Measurements from ENCODE around the gene KIAA0232.
"Not testable (repeated sequence)": the region's sequence is repeated elsewhere in the genome, so short reads cannot be mapped to it uniquely, and the experiment has no call there.

Gene KIAA0232

GRCh38 chr4:6888506-6889071 lies 106.1 kb downstream of the KIAA0232 start:
- no peak for DNase-seq
- Histone ChIP-seq H3K27me3 (no peaks in the 10 kb centered on the region), H3K4me1 (peaks cover 0 to 25% (median 19%) of the 10 kb centered on the region in 4 donors), H3K27ac (no peak overlapping the region), H3K4me3 (no peak overlapping the region), H3K36me3 (peaks cover 0 to 2% (median 2%) of the 10 kb centered on the region in 3 donors), H3K9me3 (no peaks in the 10 kb centered on the region)
- no peak for TF ChIP-seq CTCF (IDR thresholded peaks at IDR 0.05)
- intact Hi-C loops (cut with DNase I; ENCODE audit: low total_unique reads), result no loop called here

- Histone ChIP-seq H3K27ac (no peak overlapping the region), H3K9me3 (no peaks in the 10 kb centered on the region), H3K4me3 (no peak overlapping the region), H3K4me1 (peaks cover 0 to 25% (median 19%) of the 10 kb centered on the region in 4 donors), H3K27me3 (no peaks in the 10 kb centered on the region), H3K36me3 (no peaks in the 10 kb centered on the region)
- TF ChIP-seq CTCF (IDR thresholded peaks at IDR 0.05), result no peak
- no peak for DNase-seq
- intact Hi-C loops (cut with DNase I; ENCODE audit: low total_unique reads), result no loop called here
These were observed 106.7 kb downstream of the KIAA0232 start for GRCh38 chr4:6889101-6889735.

GRCh38 chr4:6889736-6890324 lies 107.3 kb downstream of the KIAA0232 start:
- no peaks in the 10 kb centered on the region for H3K9me3 ChIP-seq
- no peak for DNase-seq
- no peak for TF ChIP-seq CTCF (IDR thresholded peaks at IDR 0.05)
- H3K27me3 ChIP-seq, result no peaks in the 10 kb centered on the region
- H3K27ac ChIP-seq, result no peak overlapping the region
- H3K4me1 ChIP-seq, result peaks cover 0 to 25% (median 19%) of the 10 kb centered on the region in 4 donors
- no peaks in the 10 kb centered on the region for H3K36me3 ChIP-seq
- intact Hi-C loops (cut with DNase I; ENCODE audit: low total_unique reads), result no loop called here
- H3K4me3 ChIP-seq, result no peak overlapping the region

DNA sequence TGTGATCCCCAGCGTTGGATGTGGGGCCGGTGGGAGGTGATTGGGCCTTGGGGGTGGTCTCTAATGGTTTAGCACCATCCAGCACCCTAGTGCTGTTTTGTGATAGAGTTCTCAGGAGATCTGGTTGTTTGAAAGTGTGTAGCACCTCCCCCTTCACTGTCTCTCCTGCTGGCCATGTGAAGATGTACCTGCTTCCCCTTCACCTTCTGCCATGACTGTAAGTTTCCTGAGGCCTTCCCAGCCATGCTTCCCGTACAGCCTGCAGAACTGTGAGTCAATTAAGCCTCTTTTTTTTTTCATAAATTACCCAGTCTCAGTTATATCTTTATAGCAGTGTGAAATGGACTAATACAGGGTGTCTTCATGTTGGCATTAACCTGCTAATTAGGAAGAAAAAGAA lies 107.8 kb downstream of the KIAA0232 start:
- no peak for TF ChIP-seq CTCF (IDR thresholded peaks at IDR 0.05)
- no peaks in the 10 kb centered on the region for H3K27me3 ChIP-seq
- H3K4me1 ChIP-seq, result peaks cover 0 to 25% (median 19%) of the 10 kb centered on the region in 4 donors
- no peak overlapping the region for H3K27ac ChIP-seq
- DNase-seq, result no peak
- no peaks in the 10 kb centered on the region for H3K9me3 ChIP-seq
- no peaks in the 10 kb centered on the region for H3K36me3 ChIP-seq
- intact Hi-C loops (cut with DNase I; ENCODE audit: low total_unique reads), result no loop called here
- no peak overlapping the region for H3K4me3 ChIP-seq

GRCh38 chr4:6890971-6891370 lies 108.4 kb downstream of the KIAA0232 start:
- DNase-seq; intact Hi-C loops (cut with DNase I; ENCODE audit: low total_unique reads); H3K27me3 ChIP-seq; H3K36me3 ChIP-seq; H3K4me3 ChIP-seq; H3K27ac ChIP-seq; H3K9me3 ChIP-seq: not testable (repeated sequence)
- peaks cover 0 to 19% (median 13%) of the 10 kb centered on the region in 4 donors for H3K4me1 ChIP-seq

DNA sequence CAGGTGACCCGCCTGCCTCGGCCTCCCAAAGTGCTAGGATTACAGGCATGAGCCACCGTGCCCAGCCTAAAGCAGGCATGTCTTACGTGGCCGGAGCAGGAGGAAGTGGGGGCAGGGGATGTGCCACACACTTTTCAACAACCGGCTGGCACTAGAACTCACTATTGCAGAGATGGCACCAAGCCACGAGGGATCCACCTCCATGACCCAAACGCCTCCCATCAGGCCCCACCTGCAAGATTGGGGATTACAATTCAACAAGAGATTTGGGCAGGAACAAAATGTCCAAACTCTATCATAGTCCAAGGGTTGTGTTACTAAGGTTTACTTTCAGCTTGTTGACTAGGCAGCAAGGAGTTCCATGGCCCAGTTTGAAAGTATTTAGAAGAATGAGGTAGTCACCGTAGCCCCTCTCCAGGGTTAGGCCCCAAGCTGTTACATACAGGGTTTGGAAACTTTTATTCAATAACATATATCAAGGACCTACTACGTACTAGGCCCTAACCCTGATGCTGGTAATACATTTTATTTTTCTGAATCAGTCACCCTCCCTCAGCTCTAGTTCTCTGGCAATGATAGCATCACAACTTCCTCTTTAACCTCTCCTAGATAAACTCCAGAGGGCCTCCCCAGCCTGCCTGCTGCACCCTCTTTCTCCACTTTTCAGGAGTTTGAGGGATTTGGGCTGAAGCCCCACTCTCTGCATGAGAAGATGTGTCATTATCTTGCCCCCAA lies 109.1 kb downstream of the KIAA0232 start:
- DNase-seq, result no peak
- H3K27me3 ChIP-seq, result no peaks in the 10 kb centered on the region
- intact Hi-C loops (cut with DNase I; ENCODE audit: low total_unique reads), result no loop called here
- no peak overlapping the region for H3K4me3 ChIP-seq
- H3K4me1 ChIP-seq, result peaks cover 0 to 13% (median 7%) of the 10 kb centered on the region in 4 donors
- no peaks in the 10 kb centered on the region for H3K36me3 ChIP-seq
- no peaks in the 10 kb centered on the region for H3K9me3 ChIP-seq
- TF ChIP-seq CTCF (IDR thresholded peaks at IDR 0.05), result no peak
- H3K27ac ChIP-seq, result no peak overlapping the region

All from tibial artery (tissue), 4 donors.